Ishikawa (cell line): ENCODE data around the gene F2R.

ENCODE experiments used
- CEBPB ChIP-seq: IDR thresholded peaks from 2 replicates; pipeline ENCODE4 v1.6.1; 2012
- CREB1 ChIP-seq: IDR thresholded peaks from 2 replicates; pipeline ENCODE4 v1.6.1; 2012; ENCODE audit warnings: low read depth
- EGR1 ChIP-seq: IDR thresholded peaks from 2 replicates; pipeline ENCODE4 v1.6.1; 2012
- EP300 ChIP-seq: IDR thresholded peaks from 2 replicates; pipeline ENCODE4 v1.6.1; 2012; ENCODE audit warnings: borderline replicate concordance
- FOXM1 ChIP-seq: IDR thresholded peaks from 2 replicates; pipeline ENCODE4 v1.6.1; 2012; ENCODE audit warnings: low read depth, borderline replicate concordance
- NFIC ChIP-seq: IDR thresholded peaks from 2 replicates; pipeline ENCODE4 v1.6.1; 2012
- RAD21 ChIP-seq: IDR thresholded peaks from 2 replicates; pipeline ENCODE4 v1.6.1; 2012; ENCODE audit warnings: low read depth
- REST ChIP-seq: IDR thresholded peaks from 2 replicates; pipeline ENCODE4 v1.6.1; 2012; ENCODE audit warnings: low read depth, mild to moderate bottlenecking
- TAF1 ChIP-seq: IDR thresholded peaks from 2 replicates; pipeline ENCODE4 v1.6.1; 2012; ENCODE audit warnings: low read depth, mild to moderate bottlenecking
- TCF12 ChIP-seq: IDR thresholded peaks from 2 replicates; pipeline ENCODE4 v1.6.1; 2012; ENCODE audit warnings: low read depth
- TEAD4 ChIP-seq: IDR thresholded peaks from 2 replicates; pipeline ENCODE4 v1.6.1; 2012
- YY1 ChIP-seq: IDR thresholded peaks from 2 replicates; pipeline ENCODE4 v1.6.1; 2012; ENCODE audit warnings: low read depth
- ZBTB7A ChIP-seq: IDR thresholded peaks from 2 replicates; pipeline ENCODE4 v1.6.1; 2012; ENCODE audit warnings: low read depth
- TF ChIP-seq, protein P1 (sequence below): IDR thresholded peaks from 2 replicates; pipeline ENCODE4 v1.6.1; 2012

GRCh38 chr5:76667495-76667894, 48.4 kb upstream of the F2R start:
- TF ChIP-seq RAD21: no peak
- no peak for TF ChIP-seq CEBPB
- TF ChIP-seq, protein P1, sequence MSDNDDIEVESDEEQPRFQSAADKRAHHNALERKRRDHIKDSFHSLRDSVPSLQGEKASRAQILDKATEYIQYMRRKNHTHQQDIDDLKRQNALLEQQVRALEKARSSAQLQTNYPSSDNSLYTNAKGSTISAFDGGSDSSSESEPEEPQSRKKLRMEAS: no peak
- no peak for TF ChIP-seq REST
- TF ChIP-seq EP300: no peak
- no peak for TF ChIP-seq EGR1
- no peak for TF ChIP-seq TAF1
- TF ChIP-seq FOXM1: no peak
- TF ChIP-seq CREB1: no peak
- no peak for TF ChIP-seq YY1
- TF ChIP-seq TEAD4: no peak
- TF ChIP-seq TCF12: no peak
- TF ChIP-seq ZBTB7A: no peak
- no peak for TF ChIP-seq NFIC
